ENCODE measurements around the gene SOWAHD. TPM values are rescaled to one million over a fixed set of nuclear protein-coding genes. Genes with fewer than 3 reads are reported as not detected.

Gene SOWAHD
- total RNA-seq, 1 experiment from 2014 or later, result 1.4 TPM

- H3K27me3 ChIP-seq (ENCODE audit: insufficient read depth, low read depth), result no peaks in the 10 kb centered on the region
- CTCF ChIA-PET, result interaction anchor here (0.5 kb wide), 1 partner anchor 19 kb away, joined by 3 read pairs; no protein-coding TSS in a partner anchor
These were observed 36.9 kb upstream of the SOWAHD start for GRCh38 chrX:119721487-119721886.

GRCh38 chrX:119721926-119722325 is 36.5 kb upstream of the SOWAHD start:
- no TSS peak for BruUV-seq (replicated peaks)
- no peaks in the 10 kb centered on the region for H3K36me3 ChIP-seq (ENCODE audit: low read depth)
- intact Hi-C loops (cut with micrococcal nuclease; ENCODE audit: unreplicated experiment), result loop anchor here (1.0 kb wide), 1 partner anchor 18 kb away; no protein-coding TSS in a partner anchor
- DNase-seq, result no peak
- no peak overlapping the region for H3K4me3 ChIP-seq
- TF ChIP-seq, protein P1, sequence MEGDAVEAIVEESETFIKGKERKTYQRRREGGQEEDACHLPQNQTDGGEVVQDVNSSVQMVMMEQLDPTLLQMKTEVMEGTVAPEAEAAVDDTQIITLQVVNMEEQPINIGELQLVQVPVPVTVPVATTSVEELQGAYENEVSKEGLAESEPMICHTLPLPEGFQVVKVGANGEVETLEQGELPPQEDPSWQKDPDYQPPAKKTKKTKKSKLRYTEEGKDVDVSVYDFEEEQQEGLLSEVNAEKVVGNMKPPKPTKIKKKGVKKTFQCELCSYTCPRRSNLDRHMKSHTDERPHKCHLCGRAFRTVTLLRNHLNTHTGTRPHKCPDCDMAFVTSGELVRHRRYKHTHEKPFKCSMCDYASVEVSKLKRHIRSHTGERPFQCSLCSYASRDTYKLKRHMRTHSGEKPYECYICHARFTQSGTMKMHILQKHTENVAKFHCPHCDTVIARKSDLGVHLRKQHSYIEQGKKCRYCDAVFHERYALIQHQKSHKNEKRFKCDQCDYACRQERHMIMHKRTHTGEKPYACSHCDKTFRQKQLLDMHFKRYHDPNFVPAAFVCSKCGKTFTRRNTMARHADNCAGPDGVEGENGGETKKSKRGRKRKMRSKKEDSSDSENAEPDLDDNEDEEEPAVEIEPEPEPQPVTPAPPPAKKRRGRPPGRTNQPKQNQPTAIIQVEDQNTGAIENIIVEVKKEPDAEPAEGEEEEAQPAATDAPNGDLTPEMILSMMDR (conservative IDR thresholded peaks at IDR 0.05), result no peak
- no peak for TF ChIP-seq EZH2 (IDR thresholded peaks at IDR 0.05; ENCODE audit: low read depth)
- no peak overlapping the region for H3K27ac ChIP-seq
- H3K79me2 ChIP-seq (ENCODE audit: low read depth), result no peaks in the 10 kb centered on the region
- no peak overlapping the region for H3K4me2 ChIP-seq
- no peaks in the 10 kb centered on the region for H4K20me1 ChIP-seq (ENCODE audit: insufficient read depth)
- CTCF ChIA-PET, result no interaction called here
- no peaks in the 10 kb centered on the region for H3K9me3 ChIP-seq (ENCODE audit: insufficient read depth, low read depth)
- H3K4me1 ChIP-seq (replicated peaks; ENCODE audit: insufficient read depth), result no peaks in the 10 kb centered on the region
- no peaks in the 10 kb centered on the region for H3K9me2 ChIP-seq (ENCODE audit: insufficient read depth)
- no peaks in the 10 kb centered on the region for H3K27me3 ChIP-seq (ENCODE audit: insufficient read depth, low read depth)
- no peaks in the 10 kb centered on the region for H3F3A ChIP-seq (ENCODE audit: insufficient read depth, low read depth)
- no peak overlapping the region for H2AFZ ChIP-seq
- POLR2A ChIA-PET (ENCODE audit: unreplicated experiment), result no interaction called here

More at GRCh38 chrX:119721487-119721886, 36.9 kb upstream of the SOWAHD start:
- H3K9me2 ChIP-seq (ENCODE audit: insufficient read depth), result no peaks in the 10 kb centered on the region
- BruUV-seq (replicated peaks), result no TSS peak
- no peaks in the 10 kb centered on the region for H3K36me3 ChIP-seq (ENCODE audit: low read depth)
- H3K4me2 ChIP-seq, result no peak overlapping the region
- TF ChIP-seq, protein P1 (conservative IDR thresholded peaks at IDR 0.05), result no peak
- TF ChIP-seq EZH2 (IDR thresholded peaks at IDR 0.05; ENCODE audit: low read depth), result no peak
- no peaks in the 10 kb centered on the region for H3F3A ChIP-seq (ENCODE audit: insufficient read depth, low read depth)
- H4K20me1 ChIP-seq (ENCODE audit: insufficient read depth), result no peaks in the 10 kb centered on the region
- H3K4me1 ChIP-seq (replicated peaks; ENCODE audit: insufficient read depth), result no peaks in the 10 kb centered on the region
- no peak overlapping the region for H3K4me3 ChIP-seq
- H3K27ac ChIP-seq, result no peak overlapping the region
- POLR2A ChIA-PET (ENCODE audit: unreplicated experiment), result no interaction called here
- DNase-seq, result no peak
- no peaks in the 10 kb centered on the region for H3K9me3 ChIP-seq (ENCODE audit: insufficient read depth, low read depth)
- intact Hi-C loops (cut with micrococcal nuclease; ENCODE audit: unreplicated experiment), result loop anchor here (1.0 kb wide), 1 partner anchor 17 kb away; no protein-coding TSS in a partner anchor
- H2AFZ ChIP-seq, result no peak overlapping the region
- no peaks in the 10 kb centered on the region for H3K79me2 ChIP-seq (ENCODE audit: low read depth)

GRCh38 chrX:119726900-119727555 is 31.4 kb upstream of the SOWAHD start:
- no TSS peak for BruUV-seq (replicated peaks)

More at GRCh38 chrX:119726900-119727555, 31.4 kb upstream of the SOWAHD start:
- no peaks in the 10 kb centered on the region for H3K36me3 ChIP-seq (ENCODE audit: low read depth)
- H3K4me3 ChIP-seq, result no peak overlapping the region
- H3K4me2 ChIP-seq, result no peak overlapping the region
- CTCF ChIA-PET, result interaction anchor here (0.6 to 1.0 kb wide), 5 partner anchors 32 to 535 kb away, joined by 3 to 5 read pairs (median 5); partner anchors contain the start of gene SEPTIN6
- POLR2A ChIA-PET (ENCODE audit: unreplicated experiment), result no interaction called here
- no peak for TF ChIP-seq EZH2 (IDR thresholded peaks at IDR 0.05; ENCODE audit: low read depth)
- TF ChIP-seq, protein P1 (conservative IDR thresholded peaks at IDR 0.05), result no peak
- H3K4me1 ChIP-seq (replicated peaks; ENCODE audit: insufficient read depth), result no peaks in the 10 kb centered on the region
- H3K27me3 ChIP-seq (ENCODE audit: insufficient read depth, low read depth), result no peaks in the 10 kb centered on the region
- H3K27ac ChIP-seq, result no peak overlapping the region
- H3F3A ChIP-seq (ENCODE audit: insufficient read depth, low read depth), result 0 out of 2 replicates have a peak, but pooled peaks cover 3% of the 10 kb centered on the region
- no peaks in the 10 kb centered on the region for H3K79me2 ChIP-seq (ENCODE audit: low read depth)
- no peak for DNase-seq
- no peaks in the 10 kb centered on the region for H3K9me3 ChIP-seq (ENCODE audit: insufficient read depth, low read depth)
- H4K20me1 ChIP-seq (ENCODE audit: insufficient read depth), result no peaks in the 10 kb centered on the region
- intact Hi-C loops (cut with micrococcal nuclease; ENCODE audit: unreplicated experiment), result no loop called here
- no peak overlapping the region for H2AFZ ChIP-seq
- H3K9me2 ChIP-seq (ENCODE audit: insufficient read depth), result no peaks in the 10 kb centered on the region

All from PC-9 (cell line).